KBM-7 (cell line): Measurements from ENCODE around the gene RNASE13.
"Not testable (repeated sequence)": the region's sequence is repeated elsewhere in the genome, so short reads cannot be mapped to it uniquely, and the experiment has no call there.

ENCODE experiments used
- DNase-seq: peaks from one replicate; pipeline ENCODE4 v3.0.0-alpha.2; 2015
- in situ Hi-C: fragments of 300-500 bp; cut with MboI; formaldehyde crosslinking; loops from 2 replicates; pipeline ENCODE4 v1.14.3; 2020; ENCODE audit warnings: low sequenced_read_pairs, low pct_unique_long_range_greater_than_20kb, mixed read lengths

The RNASE13 gene

DNA sequence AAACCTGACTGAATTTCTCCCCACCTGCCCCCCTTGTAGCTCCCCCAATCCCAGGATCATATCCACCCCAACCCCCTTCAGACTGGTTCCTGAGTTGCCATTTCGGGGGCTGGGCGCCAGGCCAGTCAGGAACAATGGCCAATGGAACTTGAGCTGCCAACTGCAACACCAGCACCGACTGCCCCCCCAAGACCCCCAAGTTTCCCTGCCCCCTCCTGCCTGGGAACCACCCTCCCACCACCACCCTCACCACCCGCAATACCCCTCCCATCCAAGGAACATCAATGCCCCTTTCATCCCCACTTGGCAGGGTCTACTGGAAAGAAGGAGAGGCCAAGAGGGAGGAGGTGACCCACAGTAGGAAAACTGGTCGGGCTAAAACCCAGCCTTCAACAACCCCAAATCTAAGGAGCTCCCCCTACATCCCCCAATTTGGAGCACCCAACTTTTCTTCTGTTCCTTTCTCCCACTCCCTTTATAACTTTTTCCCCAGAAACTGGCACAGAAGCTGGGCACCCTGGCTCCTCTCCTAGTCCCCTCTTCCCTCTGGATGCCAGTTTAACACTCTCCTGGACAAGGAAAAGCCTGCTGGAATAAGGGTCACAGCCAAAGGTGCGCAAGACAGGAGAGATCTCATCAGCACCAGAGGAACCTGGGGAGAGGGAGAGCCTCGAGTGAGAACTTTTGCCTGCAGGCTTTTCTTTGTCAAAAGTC, 8.2 kb downstream of the RNASE13 start:
- DNase-seq, result no peak

DNA sequence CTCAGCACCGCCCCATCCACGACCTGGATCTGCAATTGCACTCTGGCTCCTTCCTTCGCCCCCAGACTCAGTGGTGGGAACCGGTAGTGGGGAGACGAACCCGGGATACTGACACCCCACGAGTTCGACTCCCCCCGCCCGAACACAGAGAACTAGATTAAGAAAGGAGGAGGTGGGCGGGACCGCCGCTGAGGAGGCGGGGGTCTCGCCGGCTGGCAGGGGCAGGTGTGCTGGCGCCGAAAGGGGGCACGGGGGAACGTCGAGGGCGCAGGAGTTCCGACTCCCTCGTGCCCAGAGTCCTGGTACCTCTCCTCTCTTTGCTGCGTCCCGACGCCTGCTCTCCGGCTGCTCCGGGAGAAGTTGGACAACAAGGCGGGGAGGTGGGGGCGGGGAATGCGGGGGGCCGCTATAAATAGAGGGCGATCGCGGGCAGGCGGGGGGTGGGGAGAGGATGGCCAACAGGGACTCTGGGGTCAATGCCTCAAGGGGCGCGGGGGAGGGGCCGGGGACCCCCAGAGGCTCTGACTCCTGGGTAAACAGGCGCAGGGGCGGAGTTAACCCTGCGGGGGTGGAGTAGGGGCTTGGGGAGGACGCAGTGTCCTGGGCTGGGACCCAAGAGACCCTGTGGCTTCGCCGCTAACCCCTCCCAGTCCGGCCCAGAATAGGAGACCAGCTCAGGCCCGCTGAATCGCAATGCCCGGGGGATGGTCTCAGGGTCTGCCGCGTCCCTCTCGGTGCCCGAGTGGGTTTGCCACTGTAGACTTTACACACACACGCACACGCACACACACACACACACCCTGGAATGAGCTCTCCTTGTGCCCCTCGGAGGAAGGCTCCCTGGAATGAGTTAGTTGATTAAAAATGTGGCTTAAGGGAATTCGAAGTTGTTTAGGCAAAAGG, 9.0 kb downstream of the RNASE13 start:
- DNase-seq, result no peak
- in situ Hi-C loops, result no loop called here

More for the DNA sequence above, 8.2 kb downstream of the RNASE13 start:
- in situ Hi-C loops, result no loop called here

DNA sequence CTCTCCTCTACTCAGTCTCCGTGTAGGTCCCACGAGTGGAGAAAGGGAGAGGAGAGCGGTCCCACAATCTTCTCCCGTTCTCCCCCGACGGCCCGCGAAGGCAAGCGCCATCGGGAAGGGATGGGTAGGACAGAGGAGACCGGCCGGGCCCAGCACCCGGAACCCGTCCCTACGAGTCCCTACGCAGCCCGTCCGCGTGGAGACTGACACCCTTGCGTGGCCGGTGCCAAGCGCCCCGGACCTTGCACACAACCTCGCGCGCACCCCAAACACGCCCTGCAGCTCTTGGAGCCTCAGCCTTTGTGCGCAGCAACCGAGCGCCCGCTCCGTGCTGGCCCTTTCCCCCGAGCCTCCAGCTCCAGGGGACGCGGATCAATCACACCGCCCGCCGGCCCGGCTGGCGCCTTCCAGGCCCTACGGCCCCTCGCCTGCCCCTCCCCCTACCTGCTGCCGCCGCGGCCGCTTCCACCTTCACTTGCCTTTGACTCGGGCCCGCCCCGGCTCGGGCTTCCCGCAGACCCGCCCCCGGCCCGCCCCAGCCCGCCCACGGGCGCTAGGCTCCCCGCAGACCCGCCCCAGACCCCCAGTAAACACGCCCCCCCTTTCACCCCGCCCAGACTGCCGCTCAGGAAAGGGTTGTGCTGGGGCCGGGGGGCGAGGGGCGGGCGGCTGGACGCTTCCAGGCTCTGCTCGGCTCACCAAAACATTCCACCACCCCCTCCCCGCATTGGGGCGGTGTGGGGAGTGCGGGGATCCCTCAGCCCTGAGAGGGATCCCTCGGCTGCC, 9.8 kb downstream of the RNASE13 start, which contains the start of gene NDRG2:
Gene NDRG2, minus strand, starts transcription at position 477 of the 786 bp plus-strand sequence. CDS start 1,746 bp downstream, outside the sequence.
- in situ Hi-C loops, result no loop called here
- DNase-seq, result peak; percentile 62

DNA sequence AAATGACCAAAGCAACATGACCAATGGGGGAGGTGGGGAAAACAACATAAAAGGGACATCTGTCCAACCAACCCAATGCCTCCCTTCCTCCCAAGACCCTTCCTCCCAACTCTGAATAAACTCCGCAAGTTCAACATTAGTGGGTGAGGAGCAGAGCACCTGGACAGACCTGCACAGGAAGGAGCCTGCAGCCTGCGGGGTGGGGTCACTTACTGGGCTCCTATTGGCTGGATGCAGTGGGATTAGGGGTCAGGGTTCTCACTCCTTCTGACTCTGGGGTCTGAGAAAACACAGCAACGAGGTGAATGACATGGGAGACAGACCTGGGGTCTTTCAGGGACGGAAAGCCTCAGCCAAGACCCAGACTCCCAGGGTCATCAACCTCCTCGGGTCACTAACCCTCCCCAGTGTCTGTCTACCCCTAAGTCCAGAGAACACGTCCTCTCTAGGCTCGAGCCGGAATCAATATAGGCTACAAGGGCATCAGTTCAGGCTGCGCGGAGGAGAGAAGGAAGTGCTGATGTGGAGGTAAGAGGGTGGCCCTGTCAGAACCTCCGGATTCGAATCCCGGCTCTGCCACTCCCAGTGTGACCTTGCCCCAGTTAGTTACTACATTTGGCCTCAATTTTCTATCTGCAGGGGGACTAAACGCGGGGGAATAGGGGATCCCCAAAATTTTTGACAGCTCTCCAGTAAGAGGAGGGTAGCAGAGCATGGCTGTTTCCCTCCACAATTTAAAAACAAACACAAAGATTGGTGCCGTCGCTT, 10.6 kb downstream of the RNASE13 start:
- in situ Hi-C loops, result no loop called here
- DNase-seq, result no peak

DNA sequence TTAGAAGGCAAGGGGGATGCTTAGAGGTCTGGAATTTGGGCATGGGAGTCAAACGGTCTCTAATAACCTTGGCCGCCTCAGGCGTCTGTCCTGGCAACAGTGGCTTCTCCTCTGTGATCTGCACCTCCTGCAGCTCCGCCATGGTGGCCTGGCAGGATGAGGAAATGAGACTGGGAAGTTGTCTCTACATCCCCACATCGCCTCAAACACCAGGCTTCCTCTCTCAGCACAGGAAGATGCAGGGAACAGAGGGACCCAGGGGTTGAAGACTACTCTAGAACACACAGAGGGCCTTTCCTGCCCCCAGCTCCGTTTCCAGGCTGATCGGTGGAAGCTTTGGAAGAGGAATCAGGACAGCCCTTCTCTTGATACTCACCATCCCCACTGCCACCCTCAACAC, 11.4 kb downstream of the RNASE13 start:
- in situ Hi-C loops, result no loop called here
- DNase-seq, result no peak

DNA sequence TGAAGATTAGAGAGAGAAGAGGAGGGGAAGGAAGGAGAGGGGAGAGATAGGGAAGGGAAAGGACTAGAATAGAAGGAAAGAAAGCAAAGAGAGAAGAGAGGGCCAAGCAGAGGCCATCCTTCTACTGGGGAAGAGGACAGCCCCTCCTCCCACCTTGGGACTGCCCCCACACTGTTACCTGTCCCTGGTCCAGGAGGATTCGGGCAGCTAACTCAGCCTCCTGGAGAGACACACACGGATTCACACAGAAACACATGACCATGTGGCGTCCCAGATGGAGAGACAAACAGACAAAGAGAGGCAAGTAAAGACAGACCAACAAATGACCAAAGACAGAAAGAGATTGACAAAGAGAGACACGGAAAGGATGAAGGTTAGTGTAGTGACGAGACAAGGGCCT, 11.9 kb downstream of the RNASE13 start:
- in situ Hi-C loops, result no loop called here
- DNase-seq, result no peak

DNA sequence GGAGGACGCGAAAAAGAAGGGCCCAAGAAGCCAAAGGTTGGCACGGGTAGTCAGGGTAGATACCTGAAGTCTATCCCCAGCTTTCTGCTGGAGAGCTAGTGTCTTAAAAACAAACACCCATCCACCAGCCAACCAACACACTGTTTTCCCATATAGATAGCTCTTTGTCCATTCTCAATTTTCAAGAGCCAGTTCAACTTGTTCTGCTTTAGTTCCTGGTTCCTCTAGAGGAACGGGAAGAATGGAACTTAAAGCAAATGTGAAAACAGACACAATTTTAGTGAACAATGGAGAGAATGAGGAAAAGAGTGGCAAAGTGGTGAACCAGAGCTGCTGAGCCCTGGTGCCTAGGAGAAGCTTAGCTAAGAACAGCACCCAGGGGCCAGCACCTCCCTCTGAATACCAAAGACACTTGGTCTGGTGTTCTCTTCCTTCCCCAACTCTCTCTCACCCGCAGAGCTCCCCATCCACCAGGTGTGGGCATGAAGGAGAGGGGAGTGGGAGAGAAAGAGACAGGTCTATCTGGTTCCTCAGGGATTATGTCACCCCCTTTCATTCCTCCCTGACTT, 13.5 kb downstream of the RNASE13 start:
- DNase-seq, result no peak
- in situ Hi-C loops, result no loop called here

DNA sequence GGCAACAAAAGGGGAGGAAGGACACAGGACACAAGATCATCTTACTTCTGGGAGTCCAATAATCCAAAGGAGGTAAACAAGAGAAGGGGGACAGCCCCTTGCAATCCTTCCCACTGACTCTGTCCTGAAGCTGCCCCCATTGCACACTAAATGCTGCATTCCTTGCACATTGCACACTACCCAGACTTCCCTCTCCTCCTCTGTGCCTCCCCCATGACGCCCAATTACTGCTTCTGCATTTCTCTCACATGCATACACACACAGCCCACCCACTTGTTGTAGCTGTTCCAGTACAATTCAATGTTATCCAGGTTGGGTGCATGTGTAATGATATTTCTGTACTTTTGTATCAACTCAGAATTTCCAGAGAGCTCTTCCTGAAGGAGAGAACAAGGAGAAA, 15.2 kb downstream of the RNASE13 start:
- DNase-seq, result no peak
- in situ Hi-C loops, result no loop called here

DNA sequence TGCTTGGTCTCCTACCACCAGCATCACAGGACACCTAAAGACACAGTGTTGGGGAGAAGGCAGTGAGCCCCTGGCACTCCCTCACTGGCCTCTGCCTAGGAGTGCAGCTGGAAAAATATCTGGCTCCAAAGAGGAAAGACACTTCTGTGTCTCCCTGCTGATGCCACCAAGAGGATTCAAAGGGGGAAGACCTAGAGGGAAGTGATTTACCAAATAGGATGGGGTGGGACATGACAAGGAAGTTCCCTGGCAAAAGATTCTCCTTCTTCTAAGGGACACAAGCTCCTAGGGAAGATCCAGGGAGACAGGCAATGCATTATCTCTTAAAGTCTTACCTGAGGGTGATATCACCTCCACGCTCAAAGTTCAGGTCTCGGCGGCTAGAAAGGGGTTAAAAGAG, 15.8 kb downstream of the RNASE13 start:
- in situ Hi-C loops, result no loop called here
- DNase-seq, result no peak

DNA sequence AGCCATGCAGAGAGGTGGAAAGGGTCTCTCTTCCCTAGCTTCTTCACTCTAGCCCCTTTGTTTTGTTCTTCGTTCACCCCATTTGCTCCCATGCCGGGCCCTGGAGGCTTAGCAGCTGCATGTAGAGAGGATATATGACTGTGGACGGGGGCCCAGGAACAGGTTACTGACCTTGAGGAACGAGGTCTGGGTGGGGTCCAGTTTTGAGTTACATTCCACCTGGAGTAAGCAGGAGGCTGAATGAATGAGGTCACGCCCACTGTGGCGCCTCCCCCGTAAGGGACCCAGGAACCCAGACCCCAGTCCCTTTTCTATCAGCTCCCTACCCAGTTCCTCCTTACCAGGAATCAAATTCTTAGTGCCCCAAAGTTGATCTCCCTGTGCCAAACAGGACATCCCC, 16.3 kb downstream of the RNASE13 start:
- no peak for DNase-seq
- in situ Hi-C loops, result no loop called here

DNA sequence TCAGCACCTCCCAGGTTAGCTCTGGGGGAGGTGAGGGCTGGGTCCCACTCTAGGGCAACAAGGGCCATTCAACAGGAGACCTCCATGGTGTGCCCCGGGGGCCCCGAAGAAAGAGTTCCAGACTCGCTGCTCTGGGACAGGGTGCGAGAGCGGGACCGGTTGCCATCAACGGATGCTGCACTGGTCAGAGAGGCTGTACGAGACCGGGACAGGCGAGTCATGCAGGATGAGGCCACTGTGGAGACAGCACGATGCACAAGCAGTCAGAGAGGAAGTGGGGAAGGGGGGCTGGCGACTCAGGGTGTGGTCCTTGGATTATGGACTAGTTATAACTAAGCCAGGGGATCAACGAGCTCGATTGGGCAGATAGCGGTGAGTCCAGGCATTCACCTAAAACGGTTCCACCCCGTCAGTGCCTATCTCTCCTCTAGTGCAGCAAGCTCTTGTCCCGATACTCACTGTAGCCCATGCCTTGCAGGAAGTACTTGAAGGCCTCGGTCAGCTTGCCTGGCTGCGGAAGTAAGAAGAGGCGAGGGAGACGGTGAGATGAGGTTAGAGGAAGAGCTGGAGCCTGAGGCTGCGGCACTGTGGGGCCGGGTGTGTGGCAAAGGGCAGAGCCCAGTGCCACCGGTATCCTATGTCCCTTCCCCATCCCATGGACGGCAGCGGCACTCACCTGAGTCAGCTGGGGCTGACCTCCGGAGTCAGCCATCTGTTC, 16.9 kb downstream of the RNASE13 start:
- no peak for DNase-seq
- in situ Hi-C loops, result no loop called here

DNA sequence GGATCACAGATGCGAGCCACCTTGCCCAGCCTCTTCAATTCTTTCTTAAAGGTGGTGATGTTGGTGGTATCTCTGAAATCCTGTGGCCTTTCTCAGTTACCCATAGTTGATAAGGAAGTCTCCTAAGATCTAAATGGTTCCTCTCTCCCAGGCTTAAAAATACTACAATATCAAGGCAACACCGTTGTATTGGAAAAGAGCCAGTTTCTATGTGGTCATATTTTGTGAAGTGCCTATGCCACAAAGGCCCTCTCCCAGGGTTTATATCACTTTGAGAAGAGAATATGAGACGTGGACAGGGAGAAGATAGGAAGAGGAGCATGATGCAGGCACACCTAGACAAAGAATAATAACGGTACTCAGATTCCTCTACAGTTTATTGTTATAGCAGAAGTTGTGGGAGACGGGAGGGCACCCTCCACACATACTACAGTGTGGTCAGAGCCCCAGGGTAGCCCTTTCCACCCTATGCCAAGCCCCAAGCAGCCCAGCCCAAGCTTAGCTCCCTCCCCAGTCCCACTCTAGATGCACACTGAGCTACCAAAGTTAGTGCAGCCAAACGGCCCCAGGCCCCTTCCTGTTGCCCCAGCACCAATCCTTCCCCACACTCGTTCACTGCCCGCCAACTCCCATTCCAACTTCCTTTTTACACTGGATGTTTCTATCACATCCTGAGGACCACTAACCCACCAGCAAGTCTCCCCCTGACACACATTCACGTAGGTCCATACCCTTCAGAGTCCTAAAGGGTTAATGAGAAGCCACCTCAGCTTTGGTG, 18.0 kb downstream of the RNASE13 start:
- DNase-seq, result no peak
- in situ Hi-C loops, result no loop called here

DNA sequence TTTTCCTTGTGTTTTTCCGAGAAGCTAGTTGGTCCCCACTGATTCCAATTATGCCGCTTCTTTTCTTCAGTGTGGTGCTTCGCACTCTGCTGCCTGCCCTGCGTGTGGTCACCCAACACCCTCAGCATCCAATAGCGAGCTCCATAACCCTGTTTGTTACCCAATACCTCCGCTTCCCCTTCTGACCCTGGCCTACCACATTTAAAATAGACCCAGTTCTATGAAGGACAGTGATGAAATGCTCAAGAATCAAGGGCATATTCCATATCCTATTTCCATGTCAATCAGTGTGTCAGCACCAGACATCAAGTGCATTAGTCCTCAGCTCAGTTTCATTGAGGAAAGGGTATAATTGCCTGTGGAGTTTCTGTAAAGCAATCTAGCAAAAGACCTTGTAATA, 19.3 kb downstream of the RNASE13 start:
- no peak for DNase-seq
- in situ Hi-C loops, result no loop called here

DNA sequence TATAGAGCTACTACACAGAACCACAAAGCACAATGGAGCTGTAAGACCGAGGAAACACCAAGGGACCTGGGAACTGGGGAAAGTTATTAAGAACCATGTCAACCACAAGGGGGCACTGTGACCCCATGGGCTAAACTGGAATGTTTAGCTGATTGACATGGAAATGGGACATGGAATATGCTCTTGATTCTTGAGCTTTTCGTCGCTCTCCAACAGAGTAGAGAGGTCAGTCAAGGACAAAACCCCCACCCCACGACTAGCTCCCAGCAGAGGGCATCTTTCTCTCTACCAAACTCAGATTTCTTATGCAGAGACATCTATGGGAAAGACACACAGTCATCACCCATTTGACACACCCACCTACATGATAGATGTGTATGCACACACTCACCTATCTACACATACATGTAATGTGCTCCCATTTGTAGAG, 19.8 kb downstream of the RNASE13 start:
- in situ Hi-C loops, result no loop called here

DNA sequence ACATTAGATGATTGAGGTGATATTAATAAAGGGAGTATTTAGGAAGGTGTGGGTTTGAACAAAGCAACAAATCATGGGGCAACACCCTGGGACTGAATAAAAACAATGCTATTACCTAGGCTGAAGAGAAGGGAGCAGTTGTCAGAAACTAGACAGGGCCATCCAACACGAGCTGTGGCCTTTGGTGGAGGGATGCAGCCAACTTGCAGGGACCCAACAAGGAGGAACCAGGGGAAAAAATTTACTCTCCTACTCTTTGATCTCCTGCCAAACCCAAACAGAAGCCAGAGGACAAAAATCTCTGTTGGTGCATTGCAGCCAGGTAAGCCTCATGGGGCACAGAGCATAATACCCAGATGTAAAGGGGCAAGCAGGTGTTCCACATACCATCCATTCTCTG, 23.5 kb downstream of the RNASE13 start:
- in situ Hi-C loops, result no loop called here
- DNase-seq, result no peak

More for the DNA sequence above, 19.8 kb downstream of the RNASE13 start:
- DNase-seq, result peak; percentile 88

DNA sequence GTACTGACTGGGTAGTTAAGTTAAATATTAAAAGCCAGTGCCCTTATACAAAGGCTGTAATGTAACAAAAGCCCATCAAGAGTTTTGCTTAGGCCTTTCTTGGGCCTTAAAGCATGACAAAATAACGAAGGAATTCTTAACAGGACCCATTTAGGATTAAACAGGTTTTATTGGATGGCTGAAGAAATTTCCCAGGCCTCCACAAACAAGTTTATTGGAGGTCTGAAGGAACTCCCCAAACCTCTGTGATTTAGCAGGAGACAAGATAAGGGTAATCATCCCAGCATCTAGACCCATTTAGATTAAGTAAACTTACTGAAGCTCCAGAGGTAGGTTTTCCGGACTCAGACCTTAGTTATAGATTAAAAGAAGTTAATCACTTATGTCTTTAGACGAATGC, 24.9 kb downstream of the RNASE13 start:
- DNase-seq, in situ Hi-C loops: not testable (repeated sequence)

DNA sequence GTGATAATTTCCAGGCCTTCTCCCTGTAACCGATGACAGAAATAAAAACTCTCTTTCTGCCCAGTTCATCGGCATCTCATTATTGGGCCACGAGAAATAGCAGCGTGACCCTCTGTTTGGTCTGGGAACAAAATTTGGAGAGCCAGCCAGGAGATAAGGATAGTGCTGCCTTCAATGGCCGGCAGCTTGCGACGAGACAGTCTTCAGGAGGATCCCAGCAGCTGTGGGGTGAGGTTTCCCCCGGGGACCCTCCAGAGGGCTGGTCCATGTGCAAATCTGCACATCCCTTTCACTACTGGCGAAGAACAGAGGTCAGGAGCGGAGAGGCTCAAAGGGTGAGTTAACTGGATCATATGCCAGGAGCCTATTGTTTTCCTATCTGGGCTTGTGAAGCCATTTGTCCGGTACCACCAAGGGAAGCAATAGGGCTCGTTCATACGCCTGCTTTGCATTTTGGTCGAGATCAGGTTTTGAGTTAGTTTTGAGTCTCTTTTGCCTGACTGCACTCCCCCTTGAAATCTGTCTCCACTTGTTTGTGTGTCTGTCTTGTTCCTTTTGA, 30.7 kb downstream of the RNASE13 start:
- in situ Hi-C loops, result no loop called here
- no peak for DNase-seq
